ENCODE data around the gene CCDC146. TPM values are rescaled to one million over a fixed set of nuclear protein-coding genes. Genes with fewer than 3 reads are reported as not detected.

Gene CCDC146
- total and polyA plus RNA-seq, 4 donors: 1.3 to 3.9 (median 3.1) TPM

- TF ChIP-seq RXRA (IDR thresholded peaks at IDR 0.05): no peak
- no peak for TF ChIP-seq SP1 (IDR thresholded peaks at IDR 0.05)
- 88% methylated on average over 4 of the region's 4 CpGs for WGBS
Measured at GRCh38 chr7:77293046-77293445, 170.6 kb downstream of the CCDC146 start.

GRCh38 chr7:77295549-77295948, 173.1 kb downstream of the CCDC146 start:
- no peak overlapping the region for H3K9ac ChIP-seq (ENCODE audit: low read depth in 1 of 2, low read length in 2 of 2)
- H3K9me3 ChIP-seq (ENCODE audit: control insufficient read depth in 4 of 4, low read length in 3 of 4): no peaks in the 10 kb centered on the region
- H3K27me3 ChIP-seq (ENCODE audit: control insufficient read depth in 4 of 4, insufficient read depth in 4 of 4, low read length in 3 of 4): no peaks in the 10 kb centered on the region
- no peak overlapping the region for H3K27ac ChIP-seq (ENCODE audit: low read depth in 1 of 2, low read length in 2 of 2)
- H3K4me1 ChIP-seq (ENCODE audit: control insufficient read depth in 4 of 4, insufficient read depth in 4 of 4, low read length in 3 of 4): no peaks in the 10 kb centered on the region
- no peak for DNase-seq (ENCODE audit: low spot score)
- no peaks in the 10 kb centered on the region for H3K36me3 ChIP-seq (ENCODE audit: control insufficient read depth in 4 of 4, insufficient read depth in 3 of 4, low read depth in 1 of 4, low read length in 3 of 4)
- 98% methylated on average over 2 of the region's 2 CpGs for WGBS
- H3K4me3 ChIP-seq (ENCODE audit: low read depth in 1 of 3, low read length in 3 of 3): no peak overlapping the region
- TF ChIP-seq MAX (IDR thresholded peaks at IDR 0.05): no peak
- no peak for TF ChIP-seq FOXA1 (IDR thresholded peaks at IDR 0.05)
- TF ChIP-seq CTCF (IDR thresholded peaks at IDR 0.05; ENCODE audit: low read depth, low read length, missing input control): no peak
- no peak for TF ChIP-seq ATF3 (IDR thresholded peaks at IDR 0.05)
- no peak for TF ChIP-seq RAD21 (IDR thresholded peaks at IDR 0.05)
- TF ChIP-seq HNF4A (conservative IDR thresholded peaks at IDR 0.05): no peak
- TF ChIP-seq YY1 (IDR thresholded peaks at IDR 0.05): no peak
- no peak for TF ChIP-seq NR2F2 (IDR thresholded peaks at IDR 0.05)
- no peak for TF ChIP-seq REST (IDR thresholded peaks at IDR 0.05)

More at GRCh38 chr7:77293046-77293445, 170.6 kb downstream of the CCDC146 start:
- Histone ChIP-seq H3K36me3 (ENCODE audit: control insufficient read depth in 4 of 4, insufficient read depth in 3 of 4, low read depth in 1 of 4, low read length in 3 of 4) (no peaks in the 10 kb centered on the region), H3K4me3 (ENCODE audit: low read depth in 1 of 3, low read length in 3 of 3) (no peak overlapping the region), H3K27me3 (ENCODE audit: control insufficient read depth in 4 of 4, insufficient read depth in 4 of 4, low read length in 3 of 4) (no peaks in the 10 kb centered on the region), H3K27ac (ENCODE audit: low read depth in 1 of 2, low read length in 2 of 2) (no peak overlapping the region), H3K4me1 (ENCODE audit: control insufficient read depth in 4 of 4, insufficient read depth in 4 of 4, low read length in 3 of 4) (no peaks in the 10 kb centered on the region), H3K9me3 (ENCODE audit: control insufficient read depth in 4 of 4, low read length in 3 of 4) (no peaks in the 10 kb centered on the region), H3K9ac (ENCODE audit: low read depth in 1 of 2, low read length in 2 of 2) (no peak overlapping the region)
- no peak for DNase-seq (ENCODE audit: low spot score)
